KMS-11 (cell line): ENCODE data around the gene CFDP1.

Experiments
- H2AFZ ChIP-seq: fragments of 200-600 bp; sonication (generic); 2 replicates; pipeline ENCODE4 v1.6.1; 2016; ENCODE audit warnings: antibody characterized with exemption, mixed run types, low read depth
- H3K27ac ChIP-seq: fragments of 200-600 bp; sonication (generic); 2 replicates; pipeline ENCODE4 v1.6.1; 2016; ENCODE audit warnings: mild to moderate bottlenecking, mixed run types
- H3K27me3 ChIP-seq: fragments of 200-600 bp; sonication (generic); 2 replicates; pipeline ENCODE4 v1.6.1; 2017; ENCODE audit warnings: mild to moderate bottlenecking, low read depth, mixed run types, moderate library complexity; ENCODE audit not compliant: insufficient read depth
- H3K36me3 ChIP-seq: fragments of 200-600 bp; sonication (generic); 2 replicates; pipeline ENCODE4 v1.6.1; 2017; ENCODE audit warnings: mild to moderate bottlenecking, mixed run types; ENCODE audit not compliant: insufficient read depth
- H3K4me1 ChIP-seq: fragments of 200-600 bp; sonication (generic); 2 replicates; pipeline ENCODE4 v1.6.1; 2016; ENCODE audit warnings: mild to moderate bottlenecking, low read depth, mixed run types; ENCODE audit not compliant: poor library complexity, severe bottlenecking
- H3K4me2 ChIP-seq: fragments of 200-600 bp; sonication (generic); 2 replicates; pipeline ENCODE4 v1.7.0; 2016; ENCODE audit warnings: mild to moderate bottlenecking, mixed run types
- H3K4me3 ChIP-seq: fragments of 200-600 bp; sonication (generic); IDR thresholded peaks from 2 replicates; pipeline ENCODE4 v1.6.1; 2017; ENCODE audit warnings: low read depth, low read length, mixed read lengths; ENCODE audit not compliant: insufficient read depth
- H3K79me2 ChIP-seq: fragments of 200-600 bp; sonication (generic); 2 replicates; pipeline ENCODE4 v1.6.1; 2016; ENCODE audit warnings: low read depth, mixed run types; ENCODE audit not compliant: insufficient read depth
- H3K9ac ChIP-seq: fragments of 200-600 bp; sonication (generic); 2 replicates; pipeline ENCODE4 v1.6.1; 2016; ENCODE audit warnings: mild to moderate bottlenecking, mixed run types
- H4K20me1 ChIP-seq: fragments of 200-600 bp; sonication (generic); 2 replicates; pipeline ENCODE4 v1.6.1; 2016; ENCODE audit warnings: mild to moderate bottlenecking, mixed run types; ENCODE audit not compliant: insufficient read depth
- CTCF ChIP-seq: fragments of 200-600 bp; sonication (generic); conservative IDR thresholded peaks from 2 replicates; pipeline ENCODE4 v1.6.1; 2017; ENCODE audit warnings: low read depth, mild to moderate bottlenecking, antibody characterized with exemption, low read length, moderate library complexity, mixed read lengths

The CFDP1 gene

GRCh38 chr16:75372236-75372856 is 61.0 kb downstream of the CFDP1 start:
- Histone ChIP-seq H3K4me2 (no peak overlapping the region), H3K4me3 (no peak overlapping the region), H3K79me2 (no peaks in the 10 kb centered on the region), H3K27ac (no peak overlapping the region), H3K4me1 (no peaks in the 10 kb centered on the region), H2AFZ (no peak overlapping the region), H3K27me3 (no peaks in the 10 kb centered on the region), H4K20me1 (no peaks in the 10 kb centered on the region), H3K36me3 (no peaks in the 10 kb centered on the region), H3K9ac (no peak overlapping the region)
- no peak for TF ChIP-seq CTCF

GRCh38 chr16:75371171-75371570 is 62.1 kb downstream of the CFDP1 start:
- H3K27ac ChIP-seq = no peak overlapping the region
- TF ChIP-seq CTCF = no peak
- H3K4me3 ChIP-seq = no peak overlapping the region
- H3K9ac ChIP-seq = no peak overlapping the region
- no peaks in the 10 kb centered on the region for H3K36me3 ChIP-seq
- H3K4me1 ChIP-seq = no peaks in the 10 kb centered on the region
- H3K27me3 ChIP-seq = no peaks in the 10 kb centered on the region
- H4K20me1 ChIP-seq = no peaks in the 10 kb centered on the region
- no peak overlapping the region for H2AFZ ChIP-seq
- H3K4me2 ChIP-seq = no peak overlapping the region
- H3K79me2 ChIP-seq = no peaks in the 10 kb centered on the region

GRCh38 chr16:75364286-75364791 is 69.0 kb downstream of the CFDP1 start:
- no peak for TF ChIP-seq CTCF
- Histone ChIP-seq H3K4me3 (no peak overlapping the region), H3K4me2 (no peak overlapping the region), H3K27me3 (no peaks in the 10 kb centered on the region), H2AFZ (no peak overlapping the region), H3K79me2 (no peaks in the 10 kb centered on the region), H4K20me1 (no peaks in the 10 kb centered on the region), H3K4me1 (no peaks in the 10 kb centered on the region), H3K27ac (no peak overlapping the region), H3K36me3 (no peaks in the 10 kb centered on the region), H3K9ac (no peak overlapping the region)

DNA sequence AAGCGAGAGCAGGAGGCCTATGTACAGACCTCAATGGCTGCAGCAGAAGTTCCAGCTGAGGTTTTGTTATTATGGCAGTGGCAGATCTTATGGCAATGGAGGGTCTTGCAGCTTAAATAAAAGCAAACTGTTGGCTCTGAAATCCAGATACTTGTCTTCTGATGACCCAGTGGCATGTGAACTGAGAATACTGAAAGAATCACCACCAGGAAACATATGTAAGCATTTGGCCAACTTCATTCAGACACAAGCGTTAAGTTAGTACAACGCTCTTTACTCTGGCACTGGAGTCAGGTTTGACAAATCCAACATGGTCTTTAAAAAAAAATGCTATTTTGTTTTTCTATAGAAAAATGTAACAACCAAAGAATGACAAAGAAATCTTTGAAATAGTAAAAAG is 70.5 kb downstream of the CFDP1 start:
- Histone ChIP-seq H3K27me3 (no peaks in the 10 kb centered on the region), H3K4me1 (no peaks in the 10 kb centered on the region), H3K79me2 (no peaks in the 10 kb centered on the region), H3K27ac (no peak overlapping the region), H3K4me3 (no peak overlapping the region), H3K9ac (no peak overlapping the region), H4K20me1 (no peaks in the 10 kb centered on the region), H3K36me3 (no peaks in the 10 kb centered on the region), H3K4me2 (no peak overlapping the region), H2AFZ (no peak overlapping the region)
- TF ChIP-seq CTCF = no peak
